HepG2 (cell line): Measurements from ENCODE around the gene NLRX1. TPM values are rescaled to one million over a fixed set of nuclear protein-coding genes. Genes with fewer than 3 reads are reported as not detected.

ENCODE experiments used
- ATAC-seq: fragments of 200-7000 bp; cut with Tn5 transposase; 3 replicates; pipeline ENCODE4 v1.9.1; 2020; ENCODE audit warnings: mild to moderate bottlenecking, moderate library complexity
- BruUV-seq: library from RNA; stranded (reverse); fragments of 400-500 nt; replicated peaks from 2 replicates; lab custom pipeline; 2021; lab: Mats Ljungman, UMichigan
- CTCF ChIA-PET: fragments of 300-600 bp; formaldehyde crosslinking; extraction: SDS; loops from one replicate; lab custom pipeline; 2021; ENCODE audit warnings: low total read pairs, inconsistent platforms, low intra/inter-chr PET ratio; lab: Yijun Ruan, JAX
- POLR2A ChIA-PET: fragments of 350-600 bp; sonication (Branson Sonifier 250); formaldehyde crosslinking; loops from one replicate; lab custom pipeline; 2020; ENCODE audit warnings: antibody characterized with exemption, inconsistent platforms; lab: Yijun Ruan, JAX
- DNase-seq: peaks from one replicate; pipeline ENCODE4 v3.0.0-alpha.2; 2015; ENCODE audit warnings: low spot score
- FAIRE-seq: peaks from 3 replicates; lab custom pipeline; 2011; peaks lifted over from hg19 to GRCh38; lab: Jason Lieb, UNC
- H2AFZ ChIP-seq: one replicate; pipeline ENCODE4 v1.6.1; 2011; ENCODE audit warnings: low read length, inconsistent platforms
- H3K27ac ChIP-seq: fragments of 300-600 bp; 3 replicates; pipeline ENCODE4 v1.8.0; 2011; ENCODE audit warnings: mixed run types, mild to moderate bottlenecking, mixed read lengths, low read length, inconsistent platforms; ENCODE audit not compliant: insufficient read depth; ENCODE audit errors: extremely low read length
- H3K27me3 ChIP-seq, 2 experiments: fragments of 200-600 bp in 1 of 2; 2 replicates in 1 of 2; 3 replicates in 1 of 2; pipeline versions ENCODE4 v1.6.0 to v1.8.0; 2011; ENCODE audit warnings: low read length in 2 of 2, mild to moderate bottlenecking in 2 of 2, moderate library complexity in 2 of 2, inconsistent platforms in 1 of 2; ENCODE audit not compliant: insufficient read depth in 2 of 2, control insufficient read depth in 1 of 2
- H3K36me3 ChIP-seq, 2 experiments: fragments of 200-600 bp in 1 of 2; replicated peaks in 1 of 2; 2 replicates in 1 of 2; 3 replicates in 1 of 2; pipeline versions ENCODE4 v1.5.1 to v1.8.0; 2011; ENCODE audit warnings: low read length in 2 of 2, inconsistent platforms in 1 of 2; ENCODE audit not compliant: insufficient read depth in 2 of 2, control insufficient read depth in 1 of 2
- H3K4me1 ChIP-seq: 2 replicates; pipeline ENCODE4 v1.5.1; 2012; ENCODE audit warnings: low read length, inconsistent platforms; ENCODE audit not compliant: insufficient read depth
- H3K4me2 ChIP-seq: 2 replicates; pipeline ENCODE4 v1.6.0; 2011; ENCODE audit warnings: low read depth, low read length, inconsistent platforms
- H3K4me3 ChIP-seq, 3 experiments: fragments of 200-600 bp in 1 of 3; sonication (generic), shearing (Covaris generic) in 1 of 3; replicated peaks in 1 of 3; 2 replicates each; pipeline ENCODE4 v1.5.1; 2011 to 2016; ENCODE audit warnings: low read length in 3 of 3, inconsistent platforms in 2 of 3, low read depth in 2 of 3, mild to moderate bottlenecking in 2 of 3, control low read depth in 1 of 3, mixed read lengths in 1 of 3; ENCODE audit not compliant: insufficient read depth in 1 of 3
- H3K79me2 ChIP-seq: one replicate; pipeline ENCODE4 v1.6.1; 2011; ENCODE audit warnings: low read length, inconsistent platforms; ENCODE audit not compliant: insufficient read depth
- H3K9ac ChIP-seq: 2 replicates; pipeline ENCODE4 v1.6.0; 2011; ENCODE audit warnings: mild to moderate bottlenecking, low read depth, low read length, inconsistent platforms; ENCODE audit not compliant: insufficient read depth
- H3K9me3 ChIP-seq: 2 replicates; pipeline ENCODE4 v1.5.1; 2012; ENCODE audit warnings: mild to moderate bottlenecking, low read length
- H4K20me1 ChIP-seq: 2 replicates; pipeline ENCODE4 v1.6.0; 2011; ENCODE audit warnings: inconsistent platforms, mild to moderate bottlenecking, low read length, moderate library complexity; ENCODE audit not compliant: insufficient read depth
- HDAC6 ChIP-seq: fragments of 200-600 bp; sonication (generic); IDR thresholded peaks from 2 replicates; pipeline ENCODE4 v1.7.0; 2017; ENCODE audit warnings: mild to moderate bottlenecking, antibody characterized with exemption, low read length, low read depth
- HIVEP1 ChIP-seq: sonication (generic); formaldehyde crosslinking; IDR thresholded peaks from 2 replicates; pipeline ENCODE4 v1.4.0; 2020; ENCODE audit warnings: mild to moderate bottlenecking, missing genetic modification reagents
- REXO4 ChIP-seq: sonication (generic); formaldehyde crosslinking; IDR thresholded peaks from 2 replicates; pipeline ENCODE4 v1.8.0; 2022; ENCODE audit warnings: missing genetic modification reagents, mild to moderate bottlenecking, borderline replicate concordance
- RXRA ChIP-seq: sonication (generic); formaldehyde crosslinking; IDR thresholded peaks from 2 replicates; pipeline ENCODE4 v1.5.1; 2020; ENCODE audit warnings: missing genetic modification reagents
- SOX5 ChIP-seq: IDR thresholded peaks from 2 replicates; pipeline ENCODE4 v1.6.1; 2016; ENCODE audit warnings: borderline replicate concordance
- ZFP90 ChIP-seq: sonication (generic); formaldehyde crosslinking; IDR thresholded peaks from 2 replicates; pipeline ENCODE4 v1.8.0; 2022; ENCODE audit warnings: missing genetic modification reagents, mild to moderate bottlenecking, inconsistent platforms, borderline replicate concordance
- ZNF441 ChIP-seq: sonication (generic); formaldehyde crosslinking; IDR thresholded peaks from 2 replicates; pipeline ENCODE4 v1.7.0; 2021; ENCODE audit warnings: missing genetic modification reagents, borderline replicate concordance
- ZNF879 ChIP-seq: sonication (generic); formaldehyde crosslinking; IDR thresholded peaks from 2 replicates; pipeline ENCODE4 v1.8.1; 2023; ENCODE audit warnings: missing genetic modification reagents
- WGBS: methylation state at CpG from one replicate; pipeline ENCODE4 v1.1.6; 2017; ENCODE audit warnings: low lambda C conversion rate; 5-methylcytosine and 5-hydroxymethylcytosine counted together
- in situ Hi-C: cut with HindIII; loops from 2 replicates; pipeline ENCODE4 v1.10.0; 2017; ENCODE audit warnings: low pct_unique_long_range_greater_than_20kb; ENCODE audit not compliant: extremely low pct_ligation_motif_present
- intact Hi-C: fragments of 100-400 bp; cut with micrococcal nuclease; formaldehyde crosslinking; loops from one replicate; pipeline ENCODE4 v1.10.0; 2022; ENCODE audit not compliant: unreplicated experiment
- polyA plus RNA-seq, 8 experiments: library from polyadenylated mRNA; depleted of rRNA in 3 of 8; stranded (reverse) in 7 of 8; unstranded in 1 of 8; fragments of >200 nt; fragmentation: Illumina TruSeq in 4 of 8; extraction: Trizol in 4 of 8; gene quantifications; 2 replicates each; pipeline versions ENCODE4 v1.2.1 to v1.2.3, GENCODE V29; 2011 to 2016; ENCODE audit warnings: low read depth in 4 of 8, missing spikeins in 1 of 8, mixed read lengths in 1 of 8; ENCODE audit not compliant: insufficient read depth in 1 of 8
- total RNA-seq, 5 experiments: library from RNA; depleted of rRNA; stranded (reverse); fragments of >200 nt; fragmentation: Illumina TruSeq; extraction: Trizol; gene quantifications; 2 replicates each; pipeline ENCODE4 v1.2.3, GENCODE V29; 2016; ENCODE audit warnings: low read depth in 1 of 5
- TF ChIP-seq, protein P1 (sequence below): sonication (generic); formaldehyde crosslinking; IDR thresholded peaks from 2 replicates; pipeline ENCODE4 v1.4.0; 2020; ENCODE audit warnings: missing genetic modification reagents

Gene NLRX1
- total and polyA plus RNA-seq, 2 of the 13 experiments (the other 11 are each of a cell fraction or from before 2014, with no cell fraction given): 8.7 to 11.0 TPM

DNA sequence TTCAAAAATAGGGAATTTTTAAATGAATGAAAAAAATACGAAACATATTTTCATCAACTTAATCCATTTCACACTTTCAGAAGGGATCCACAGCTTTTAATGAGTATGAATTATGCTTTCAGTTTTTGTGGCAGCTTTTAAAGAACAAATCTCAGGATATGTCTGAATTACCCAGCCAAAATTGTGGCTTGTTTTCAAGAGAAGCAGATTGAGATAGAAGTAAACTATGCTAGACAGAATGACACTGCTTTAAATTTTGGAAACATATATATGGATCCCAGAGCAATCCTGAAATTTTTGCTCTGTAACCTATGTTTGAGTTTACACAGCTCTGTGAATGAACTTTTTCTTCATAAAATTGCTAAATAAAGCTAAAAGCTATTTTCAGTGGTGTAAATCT lies 49.6 kb upstream of the NLRX1 start:
- ATAC-seq: no peak
- TF ChIP-seq, protein P1, sequence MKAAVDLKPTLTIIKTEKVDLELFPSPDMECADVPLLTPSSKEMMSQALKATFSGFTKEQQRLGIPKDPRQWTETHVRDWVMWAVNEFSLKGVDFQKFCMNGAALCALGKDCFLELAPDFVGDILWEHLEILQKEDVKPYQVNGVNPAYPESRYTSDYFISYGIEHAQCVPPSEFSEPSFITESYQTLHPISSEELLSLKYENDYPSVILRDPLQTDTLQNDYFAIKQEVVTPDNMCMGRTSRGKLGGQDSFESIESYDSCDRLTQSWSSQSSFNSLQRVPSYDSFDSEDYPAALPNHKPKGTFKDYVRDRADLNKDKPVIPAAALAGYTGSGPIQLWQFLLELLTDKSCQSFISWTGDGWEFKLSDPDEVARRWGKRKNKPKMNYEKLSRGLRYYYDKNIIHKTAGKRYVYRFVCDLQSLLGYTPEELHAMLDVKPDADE: no peak
- TF ChIP-seq ZNF879 (CRISPR knock-in tag): no peak
- no peak for TF ChIP-seq RXRA
- no peak for TF ChIP-seq HDAC6
- no peak for TF ChIP-seq ZNF441 (CRISPR knock-in tag)
- no peak for TF ChIP-seq HIVEP1
- TF ChIP-seq ZFP90 (CRISPR knock-in tag): no peak
- TF ChIP-seq SOX5 (CRISPR knock-in tag): no peak
- no peak for TF ChIP-seq REXO4 (CRISPR knock-in tag)
- TF ChIP-seq, all 625 proteins: peak for 0
- BruUV-seq: no TSS peak
- no peak overlapping the region for H3K4me2 ChIP-seq
- peaks cover 26% of the 10 kb centered on the region for H3K4me1 ChIP-seq
- no peaks in the 10 kb centered on the region for H4K20me1 ChIP-seq
- no peak overlapping the region for H3K27ac ChIP-seq
- in situ Hi-C loops: no loop called here
- no peak overlapping the region for H3K9ac ChIP-seq
- no peak overlapping the region for H2AFZ ChIP-seq
- intact Hi-C loops: no loop called here
- H3K27me3 ChIP-seq: no peaks in the 10 kb centered on the region; a peak in 1 of 5 replicates
- H3K36me3 ChIP-seq: peaks cover 6 to 8% of the 10 kb centered on the region in 2 experiments
- no peak overlapping the region for H3K4me3 ChIP-seq
- peaks cover 17% of the 10 kb centered on the region for H3K79me2 ChIP-seq
- ChIA-PET CTCF (no interaction called here), POLR2A (interaction anchor here (1.3 to 3.0 kb wide), 2 partner anchors 12 to 24 kb away, joined by 3 to 28 read pairs; partner anchors contain the start of gene C2CD2L)
- DNase-seq (no peak), FAIRE-seq (no peak)
- 94% methylated on average over 1 of the region's 1 CpG for whole genome bisulfite sequencing
- no peaks in the 10 kb centered on the region for H3K9me3 ChIP-seq
